ENCODE measurements around the gene TMEM131.

DNA sequence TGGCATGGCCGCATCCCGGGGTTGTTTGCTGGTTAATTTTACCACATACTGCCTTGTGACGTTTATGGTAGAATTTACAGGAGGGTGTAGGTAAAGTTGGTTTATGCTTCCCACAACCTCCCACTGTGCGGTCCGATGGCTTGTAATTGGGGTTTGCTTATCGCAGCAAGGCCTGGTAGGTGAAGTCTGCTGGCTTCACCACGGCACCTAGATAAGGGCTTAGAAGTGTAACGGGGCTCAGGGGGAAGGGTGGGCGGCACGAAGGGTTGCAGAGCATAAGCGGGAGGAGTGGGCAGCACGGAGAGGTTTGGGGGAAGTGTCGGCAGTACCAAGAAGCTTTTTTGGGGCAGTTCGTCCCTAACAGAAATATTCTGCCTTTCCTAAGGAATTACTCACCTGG is 39.0 kb upstream of the TMEM131 start:
- TF ChIP-seq, protein P1, sequence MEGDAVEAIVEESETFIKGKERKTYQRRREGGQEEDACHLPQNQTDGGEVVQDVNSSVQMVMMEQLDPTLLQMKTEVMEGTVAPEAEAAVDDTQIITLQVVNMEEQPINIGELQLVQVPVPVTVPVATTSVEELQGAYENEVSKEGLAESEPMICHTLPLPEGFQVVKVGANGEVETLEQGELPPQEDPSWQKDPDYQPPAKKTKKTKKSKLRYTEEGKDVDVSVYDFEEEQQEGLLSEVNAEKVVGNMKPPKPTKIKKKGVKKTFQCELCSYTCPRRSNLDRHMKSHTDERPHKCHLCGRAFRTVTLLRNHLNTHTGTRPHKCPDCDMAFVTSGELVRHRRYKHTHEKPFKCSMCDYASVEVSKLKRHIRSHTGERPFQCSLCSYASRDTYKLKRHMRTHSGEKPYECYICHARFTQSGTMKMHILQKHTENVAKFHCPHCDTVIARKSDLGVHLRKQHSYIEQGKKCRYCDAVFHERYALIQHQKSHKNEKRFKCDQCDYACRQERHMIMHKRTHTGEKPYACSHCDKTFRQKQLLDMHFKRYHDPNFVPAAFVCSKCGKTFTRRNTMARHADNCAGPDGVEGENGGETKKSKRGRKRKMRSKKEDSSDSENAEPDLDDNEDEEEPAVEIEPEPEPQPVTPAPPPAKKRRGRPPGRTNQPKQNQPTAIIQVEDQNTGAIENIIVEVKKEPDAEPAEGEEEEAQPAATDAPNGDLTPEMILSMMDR (IDR thresholded peaks at IDR 0.05; ENCODE audit: low read depth, low read length) = no peak
- no peak for TF ChIP-seq EZH2phosphoT487 (IDR thresholded peaks at IDR 0.05; ENCODE audit: low read depth)

Data from OCI-LY3 (cell line).